GM12864 (cell line): ENCODE measurements around the gene TSPO.

Experiments
- DNase-seq: peaks from one replicate; pipeline ENCODE4 v3.0.0-alpha.2; 2011; ENCODE audit warnings: low read depth
- H3K4me3 ChIP-seq: 2 replicates; pipeline ENCODE4 v1.5.1; 2011; ENCODE audit warnings: mild to moderate bottlenecking, low read depth, low read length, control low read depth
- CTCF ChIP-seq: IDR thresholded peaks from 2 replicates; pipeline ENCODE4 v1.5.1; 2011; ENCODE audit warnings: low read depth, mild to moderate bottlenecking, moderate library complexity, low read length, control low read depth, inconsistent platforms; ENCODE audit errors: missing control alignments

The TSPO gene

GRCh38 chr22:43167001-43167589, 15.7 kb downstream of the TSPO start:
- TF ChIP-seq CTCF = no peak
- no peak for DNase-seq
- no peak overlapping the region for H3K4me3 ChIP-seq

DNA sequence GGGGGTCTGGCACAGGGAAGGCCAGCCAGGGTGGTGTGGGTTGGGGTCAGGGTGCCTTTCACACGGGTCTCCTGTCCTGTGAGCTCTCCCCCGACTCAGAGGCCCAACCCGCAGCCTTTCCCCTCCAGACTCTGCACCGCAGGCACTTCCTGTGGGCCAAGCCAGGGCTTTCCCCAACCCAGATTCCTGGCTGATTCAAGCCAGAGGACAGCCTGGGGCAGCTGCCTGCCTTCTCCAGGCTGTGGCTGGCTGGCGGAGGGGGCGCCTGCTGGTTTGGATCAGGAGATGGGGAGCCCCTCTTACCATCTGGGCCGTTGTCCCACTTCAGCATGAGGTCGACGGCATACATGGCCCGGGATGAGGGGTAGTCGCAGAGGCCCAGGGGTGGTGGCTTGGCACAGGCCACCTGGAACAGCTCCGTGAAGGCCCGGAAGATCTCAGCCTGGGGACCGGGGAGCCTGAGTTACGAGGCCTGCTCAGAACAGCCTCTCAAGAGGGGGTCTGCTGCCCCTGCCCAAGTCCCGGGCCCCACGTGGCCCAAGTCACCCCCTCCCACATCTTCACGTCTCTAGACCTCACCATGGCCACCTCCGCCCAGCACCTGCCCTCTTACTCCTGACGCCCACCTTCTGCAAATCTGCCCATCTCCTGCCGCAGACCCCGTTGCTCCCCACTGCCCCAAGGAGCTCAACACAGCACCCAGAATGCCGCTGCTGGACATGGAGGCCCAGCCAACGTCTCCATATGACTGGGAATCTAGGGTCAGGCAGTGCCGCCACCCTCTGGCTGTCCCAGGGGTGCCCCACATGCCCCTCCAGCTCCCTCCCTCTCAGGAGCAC, 17.3 kb downstream of the TSPO start:
- TF ChIP-seq CTCF = no peak
- DNase-seq = no peak
- H3K4me3 ChIP-seq = no peak overlapping the region

- TF ChIP-seq CTCF = no peak
- no peak for DNase-seq
- H3K4me3 ChIP-seq = no peak overlapping the region
These were observed 18.2 kb downstream of the TSPO start for GRCh38 chr22:43169310-43170130.

DNA sequence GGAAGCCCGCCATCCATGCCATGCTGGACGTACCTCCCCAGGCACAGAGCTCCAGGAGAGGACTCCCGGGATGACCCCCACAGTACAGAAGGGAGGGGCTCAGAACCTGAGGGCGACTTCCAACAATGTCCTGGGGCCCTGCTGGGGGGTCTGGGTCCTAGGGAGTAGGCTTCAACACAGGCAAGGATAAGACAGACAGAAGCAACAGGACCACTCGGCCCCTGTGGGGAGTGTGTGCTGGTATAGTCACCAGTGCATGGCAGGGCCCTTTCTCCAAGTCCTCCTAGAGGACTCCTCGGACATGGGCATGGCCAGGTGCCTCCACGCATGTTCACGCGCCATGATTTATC, 18.7 kb downstream of the TSPO start:
- TF ChIP-seq CTCF = no peak
- H3K4me3 ChIP-seq = no peak overlapping the region
- DNase-seq = no peak

GRCh38 chr22:43171019-43171491, 19.7 kb downstream of the TSPO start:
- DNase-seq = no peak
- no peak for TF ChIP-seq CTCF
- H3K4me3 ChIP-seq = no peak overlapping the region

- no peak for TF ChIP-seq CTCF
- no peak overlapping the region for H3K4me3 ChIP-seq
- no peak for DNase-seq
These were observed 20.2 kb downstream of the TSPO start for GRCh38 chr22:43171607-43172006.
